ENCODE measurements around the gene UNC13D. TPM values are rescaled to one million over a fixed set of nuclear protein-coding genes. Genes with fewer than 3 reads are reported as not detected.

Gene UNC13D
- total RNA-seq, 1 donor from 2014 or later: 7.1 TPM

- no peaks in the 10 kb centered on the region for H3K36me3 Mint-ChIP-seq
- no peaks in the 10 kb centered on the region for H3K9me3 Mint-ChIP-seq
- H3K27ac Mint-ChIP-seq: peak overlapping the region; percentile 81
- DNase-seq (ENCODE audit: extremely low spot score, unreplicated experiment): no peak
- no peak overlapping the region for H3K4me3 Mint-ChIP-seq
- H3K27me3 Mint-ChIP-seq: no peaks in the 10 kb centered on the region
- no peak for TF ChIP-seq CTCF (conservative IDR thresholded peaks at IDR 0.05)
- H3K4me1 Mint-ChIP-seq (ENCODE audit: unreplicated experiment): peaks cover 4% of the 10 kb centered on the region
Observed at GRCh38 chr17:75810216-75810615, 34.0 kb downstream of the UNC13D start.

GRCh38 chr17:75809631-75810111, 34.5 kb downstream of the UNC13D start:
- Mint-ChIP-seq H3K9me3 (no peaks in the 10 kb centered on the region), H3K27me3 (no peaks in the 10 kb centered on the region), H3K36me3 (no peaks in the 10 kb centered on the region), H3K27ac (no peak overlapping the region), H3K4me3 (no peak overlapping the region), H3K4me1 (ENCODE audit: unreplicated experiment) (peaks cover 4% of the 10 kb centered on the region)
- TF ChIP-seq CTCF (conservative IDR thresholded peaks at IDR 0.05): no peak
- no peak for DNase-seq (ENCODE audit: extremely low spot score, unreplicated experiment)

- Mint-ChIP-seq H3K27me3 (no peaks in the 10 kb centered on the region), H3K27ac (peak overlapping the region; percentile 70), H3K4me1 (ENCODE audit: unreplicated experiment) (peaks cover 4% of the 10 kb centered on the region), H3K9me3 (no peaks in the 10 kb centered on the region), H3K4me3 (no peak overlapping the region), H3K36me3 (no peaks in the 10 kb centered on the region)
- TF ChIP-seq CTCF (conservative IDR thresholded peaks at IDR 0.05): no peak
- no peak for DNase-seq (ENCODE audit: extremely low spot score, unreplicated experiment)
Observed at GRCh38 chr17:75808905-75809621, 35.1 kb downstream of the UNC13D start.

GRCh38 chr17:75808549-75808904, 35.7 kb downstream of the UNC13D start:
- Mint-ChIP-seq H3K4me3 (no peak overlapping the region), H3K27ac (peak overlapping the region; percentile 58), H3K36me3 (no peaks in the 10 kb centered on the region)

GRCh38 chr17:75807861-75808260, 36.3 kb downstream of the UNC13D start:
- no peaks in the 10 kb centered on the region for H3K27me3 Mint-ChIP-seq
- no peaks in the 10 kb centered on the region for H3K9me3 Mint-ChIP-seq
- peaks cover 4% of the 10 kb centered on the region for H3K4me1 Mint-ChIP-seq (ENCODE audit: unreplicated experiment)
- no peak for DNase-seq (ENCODE audit: extremely low spot score, unreplicated experiment)
- H3K27ac Mint-ChIP-seq: no peak overlapping the region
- no peak for TF ChIP-seq CTCF (conservative IDR thresholded peaks at IDR 0.05)
- H3K36me3 Mint-ChIP-seq: no peaks in the 10 kb centered on the region
- H3K4me3 Mint-ChIP-seq: no peak overlapping the region

More at GRCh38 chr17:75808549-75808904, 35.7 kb downstream of the UNC13D start:
- H3K27me3 Mint-ChIP-seq: no peaks in the 10 kb centered on the region
- no peak for DNase-seq (ENCODE audit: extremely low spot score, unreplicated experiment)
- H3K4me1 Mint-ChIP-seq (ENCODE audit: unreplicated experiment): peaks cover 4% of the 10 kb centered on the region
- H3K9me3 Mint-ChIP-seq: no peaks in the 10 kb centered on the region
- no peak for TF ChIP-seq CTCF (conservative IDR thresholded peaks at IDR 0.05)

Data from type B pancreatic cell (in vitro differentiated cells).